SKM-1 treated with dmso at 0.1 percent for 144 hours (cell line): ENCODE results near the gene POLA2.

Source experiments
- DNase-seq: peaks from one replicate; lab custom pipeline; 2025; ENCODE audit not compliant: unreplicated experiment; lab: John Stamatoyannopoulos, UW

The POLA2 gene

GRCh38 chr11:65305501-65306268 lies 43.9 kb downstream of the POLA2 start:
- no peak for DNase-seq

GRCh38 chr11:65307298-65308229 lies 45.8 kb downstream of the POLA2 start:
- no peak for DNase-seq

- no peak for DNase-seq
Measured at GRCh38 chr11:65308281-65308891, 46.6 kb downstream of the POLA2 start.

GRCh38 chr11:65309006-65309405 lies 47.2 kb downstream of the POLA2 start:
- no peak for DNase-seq

GRCh38 chr11:65310215-65310614 lies 48.5 kb downstream of the POLA2 start:
- no peak for DNase-seq

GRCh38 chr11:65310736-65311135 lies 49.0 kb downstream of the POLA2 start:
- DNase-seq = no peak

- no peak for DNase-seq
Measured at GRCh38 chr11:65311170-65311678, 49.5 kb downstream of the POLA2 start.

- DNase-seq = peak; percentile 46
Measured at GRCh38 chr11:65314501-65315203, 52.9 kb downstream of the POLA2 start, which contains the start of gene CDC42EP2. Gene CDC42EP2, plus strand, starts transcription at chr11:65314866. Its CDS starts 6,033 bp downstream, at chr11:65320899.

- DNase-seq = peak; percentile 57
Measured at GRCh38 chr11:65315204-65315865, 53.6 kb downstream of the POLA2 start.

GRCh38 chr11:65315866-65316226 lies 54.1 kb downstream of the POLA2 start:
- DNase-seq = no peak

GRCh38 chr11:65316227-65317024 lies 54.7 kb downstream of the POLA2 start:
- peak; percentile 46 for DNase-seq

- no peak for DNase-seq
Measured at GRCh38 chr11:65317025-65317786, 55.4 kb downstream of the POLA2 start.

GRCh38 chr11:65320386-65321075 lies 58.8 kb downstream of the POLA2 start:
- no peak for DNase-seq

GRCh38 chr11:65321076-65321475 lies 59.3 kb downstream of the POLA2 start:
- no peak for DNase-seq

GRCh38 chr11:65321828-65322485 lies 60.2 kb downstream of the POLA2 start:
- no peak for DNase-seq

- DNase-seq = no peak
Measured at GRCh38 chr11:65323813-65324212, 62.1 kb downstream of the POLA2 start.

GRCh38 chr11:65325435-65325834 lies 63.7 kb downstream of the POLA2 start:
- DNase-seq = no peak

GRCh38 chr11:65327021-65327420 lies 65.3 kb downstream of the POLA2 start:
- no peak for DNase-seq
